HG03460 (cell line): Measurements from ENCODE around the gene GPR156.
"Not testable (repeated sequence)": the region's sequence is repeated elsewhere in the genome, so short reads cannot be mapped to it uniquely, and the experiment has no call there.

Experiments used
- ATAC-seq: cut with Tn5 transposase; IDR thresholded peaks from one replicate; pipeline ENCODE4 v1.9.1; 2021; ENCODE audit not compliant: unreplicated experiment

Gene GPR156

DNA sequence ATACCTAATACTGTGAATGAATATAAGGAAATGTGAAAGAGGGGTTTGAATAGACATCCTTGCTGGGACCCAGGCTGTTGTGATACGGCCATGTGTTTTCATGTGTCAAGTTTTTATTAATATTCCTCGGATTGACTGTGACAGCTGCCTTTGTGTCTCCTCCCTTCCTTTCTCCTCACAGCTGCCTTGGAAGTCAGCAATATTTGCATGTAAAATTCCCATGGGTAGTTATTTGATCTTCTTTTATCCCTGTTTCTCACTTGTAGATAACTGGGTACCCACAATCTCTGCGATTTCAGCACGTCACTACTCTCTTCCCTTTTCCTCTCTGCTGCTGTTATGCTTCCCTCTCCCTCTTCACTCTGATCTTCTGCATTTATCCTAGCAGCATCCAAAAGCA is 9.4 kb downstream of the GPR156 start:
- no peak for ATAC-seq

DNA sequence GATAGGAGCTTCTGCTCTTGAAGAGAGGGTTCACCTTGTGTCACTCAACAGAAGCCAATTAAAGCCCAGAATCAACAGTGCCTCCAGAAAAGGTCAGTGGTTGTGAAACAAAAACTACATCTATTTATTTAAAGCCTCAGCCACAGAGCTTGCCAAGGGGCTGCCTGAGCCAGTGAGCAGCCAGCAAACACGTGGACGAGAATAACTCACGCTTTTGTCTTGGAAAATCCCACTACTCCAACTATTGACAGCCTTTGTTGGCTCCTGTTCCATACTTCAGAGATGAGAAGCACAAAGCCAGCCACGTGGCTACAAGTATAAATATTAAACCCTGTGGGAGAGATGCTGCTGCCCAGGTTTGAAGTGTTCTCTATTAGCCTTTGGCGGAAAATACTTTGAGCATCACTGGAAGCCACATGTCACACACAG is 10.3 kb downstream of the GPR156 start:
- ATAC-seq, result no peak

- no peak for ATAC-seq
Observed at GRCh38 chr3:120272286-120272685, 12.7 kb downstream of the GPR156 start.

DNA sequence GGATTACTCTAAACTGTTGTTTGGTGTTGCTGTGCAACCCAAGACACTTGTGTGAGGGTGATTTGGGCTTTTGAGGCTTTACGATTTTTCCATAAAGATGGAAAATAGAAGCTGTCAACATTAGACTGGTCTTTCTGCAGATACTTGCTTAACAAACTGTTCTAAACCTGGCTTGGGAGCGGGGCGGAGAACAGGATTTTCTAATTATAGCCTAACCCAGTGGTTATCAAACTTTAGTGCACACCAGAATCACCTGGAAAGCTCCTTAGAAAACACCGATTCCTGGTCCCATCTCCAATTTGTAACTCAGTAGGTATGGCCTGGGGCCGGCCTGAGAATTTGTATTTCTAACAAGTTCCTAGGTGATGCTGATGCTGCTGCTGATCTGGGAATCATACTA is 19.0 kb downstream of the GPR156 start:
- no peak for ATAC-seq

- ATAC-seq, result no peak
Observed at GRCh38 chr3:120264963-120265362, 20.1 kb downstream of the GPR156 start.

GRCh38 chr3:120263792-120264191 is 21.2 kb downstream of the GPR156 start:
- ATAC-seq, result no peak

- ATAC-seq, result no peak
Observed at GRCh38 chr3:120258009-120258408, 27.0 kb downstream of the GPR156 start.

DNA sequence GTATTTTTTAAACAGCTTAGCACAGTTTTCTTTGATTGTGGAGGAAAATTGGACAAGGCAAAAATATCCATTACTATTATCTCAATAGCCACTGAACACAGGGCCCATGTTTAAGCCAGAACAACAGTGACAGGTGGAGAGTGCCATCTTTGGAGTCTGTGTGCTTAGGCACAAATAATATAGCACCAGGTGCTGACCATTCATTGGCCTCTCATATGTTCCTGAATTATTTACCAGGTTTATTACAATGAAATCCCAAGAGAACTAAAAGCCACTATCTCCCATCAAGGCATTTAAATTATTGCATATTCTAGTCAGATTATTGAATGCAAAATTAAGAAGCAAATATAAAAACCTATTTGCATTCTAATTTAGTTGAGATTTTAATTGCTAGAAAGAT is 39.6 kb downstream of the GPR156 start:
- no peak for ATAC-seq

DNA sequence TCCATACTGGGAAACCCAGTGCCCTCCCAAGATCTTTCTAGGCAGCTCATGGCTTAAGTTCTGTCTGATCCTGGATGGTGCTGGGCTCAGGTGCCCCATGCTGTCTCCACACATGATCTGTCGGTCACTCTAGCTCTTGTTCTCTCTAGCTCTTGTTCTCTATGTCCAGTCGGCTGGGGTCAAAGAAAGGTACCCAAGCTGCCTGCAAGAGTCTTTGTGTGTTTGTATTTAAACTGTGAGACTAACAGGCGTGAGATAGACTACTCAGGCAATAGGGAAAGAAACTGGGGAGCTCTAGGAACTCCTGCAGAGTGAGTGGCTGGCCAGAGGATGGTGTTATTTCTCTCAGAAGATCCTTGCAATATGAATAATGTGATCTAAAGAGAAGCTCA is 40.2 kb downstream of the GPR156 start:
- no peak for ATAC-seq

GRCh38 chr3:120239644-120240043 is 45.4 kb downstream of the GPR156 start:
- no peak for ATAC-seq

GRCh38 chr3:120227710-120228347 is 57.2 kb downstream of the GPR156 start:
- ATAC-seq, result no peak

DNA sequence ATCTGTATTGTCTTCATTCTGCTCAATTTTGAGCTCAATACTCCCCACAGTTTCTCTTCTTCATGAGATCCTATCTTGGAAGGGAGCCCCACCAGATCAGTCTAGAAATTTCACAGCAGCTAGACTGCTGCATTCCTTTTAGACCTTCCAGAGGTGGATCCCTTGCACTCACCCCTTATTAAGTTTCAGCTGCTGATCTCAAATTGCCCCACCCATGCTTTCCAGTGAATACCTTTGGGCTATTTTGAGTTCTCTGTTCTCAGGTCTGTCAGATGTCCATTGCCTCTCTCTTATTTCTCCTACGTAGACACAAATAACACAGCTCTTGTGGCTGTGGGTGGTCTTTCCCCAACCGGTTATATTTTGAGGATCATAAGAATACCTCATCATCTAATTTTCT is 60.8 kb downstream of the GPR156 start:
- no peak for ATAC-seq

GRCh38 chr3:120218981-120219380 is 66.0 kb downstream of the GPR156 start:
- no peak for ATAC-seq

DNA sequence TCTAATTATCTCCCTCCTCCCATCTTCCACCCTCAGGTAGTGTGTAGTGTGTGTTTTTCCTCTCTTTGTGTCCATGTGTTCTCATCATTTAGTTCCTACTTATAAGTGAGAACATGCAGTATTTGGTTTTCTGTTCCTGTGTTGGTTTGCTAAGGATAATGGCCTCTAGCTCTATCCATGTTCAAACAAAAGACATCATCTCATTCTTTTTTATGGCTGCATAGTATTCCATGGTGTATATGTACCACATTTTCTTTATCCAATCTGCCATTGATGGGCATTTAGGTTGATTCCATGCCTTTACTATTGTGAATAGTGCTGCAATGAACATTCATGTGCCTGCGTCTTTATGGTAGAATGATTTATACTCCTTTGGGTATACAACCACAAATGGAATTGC is 68.4 kb downstream of the GPR156 start:
- ATAC-seq, result not testable (repeated sequence)

- ATAC-seq, result no peak
Observed at GRCh38 chr3:120214176-120214575, 70.8 kb downstream of the GPR156 start.

DNA sequence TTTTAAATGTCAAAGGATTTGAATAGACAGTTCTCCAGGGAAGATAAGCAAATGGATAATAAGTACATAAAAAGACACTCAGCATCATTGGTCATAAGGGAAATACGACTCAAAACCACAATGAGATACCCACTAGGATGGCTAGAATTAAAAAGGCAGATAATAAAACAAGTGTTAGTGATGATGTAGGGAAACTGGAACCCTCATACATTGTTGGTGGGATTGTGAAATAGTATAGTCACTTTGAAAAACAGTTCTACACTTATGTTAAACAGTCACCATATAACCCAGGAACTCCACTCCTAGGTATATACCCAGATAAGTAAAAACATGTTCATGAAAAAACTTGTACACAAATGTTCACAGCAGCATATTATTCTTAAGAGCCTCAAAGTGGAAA is 72.5 kb downstream of the GPR156 start:
- ATAC-seq, result no peak

DNA sequence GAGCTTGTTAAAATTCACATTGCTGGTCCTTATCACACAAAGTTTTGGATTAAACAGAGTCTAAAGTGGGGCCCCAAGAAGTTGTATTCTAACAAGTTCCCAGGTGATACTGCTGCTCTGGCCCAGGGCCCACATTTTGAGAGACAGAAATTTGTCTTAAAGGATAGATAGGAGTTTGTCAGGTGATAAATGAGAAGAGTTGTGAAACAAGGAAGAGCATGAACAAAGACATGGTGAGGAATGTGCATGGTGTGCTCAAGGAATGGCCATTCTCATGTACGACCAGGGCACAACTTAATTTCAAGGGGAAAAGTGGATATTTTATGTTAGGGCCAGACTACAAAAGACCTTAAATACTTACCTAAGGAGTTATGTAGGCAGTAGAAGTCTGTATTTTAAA is 75.6 kb downstream of the GPR156 start:
- no peak for ATAC-seq

DNA sequence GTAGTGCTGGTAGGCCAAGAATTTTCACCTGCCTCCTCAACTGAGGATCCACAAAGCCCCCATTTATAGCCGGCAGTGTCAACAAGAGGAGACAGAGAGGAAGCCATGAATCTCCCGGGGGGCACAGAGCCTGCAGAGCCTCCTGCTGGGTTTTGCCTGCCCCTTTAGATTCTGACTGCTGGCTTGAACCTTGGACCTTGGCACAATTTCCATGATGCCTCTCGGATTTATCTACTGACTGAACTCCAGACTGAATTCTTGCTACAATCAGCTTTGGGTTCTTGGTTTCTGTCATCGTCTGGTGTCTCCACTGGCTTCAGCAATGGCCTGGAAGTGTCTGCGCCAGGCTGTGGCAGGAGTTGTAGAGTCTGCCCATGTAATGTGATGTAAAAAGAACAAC is 80.7 kb downstream of the GPR156 start:
- no peak for ATAC-seq

DNA sequence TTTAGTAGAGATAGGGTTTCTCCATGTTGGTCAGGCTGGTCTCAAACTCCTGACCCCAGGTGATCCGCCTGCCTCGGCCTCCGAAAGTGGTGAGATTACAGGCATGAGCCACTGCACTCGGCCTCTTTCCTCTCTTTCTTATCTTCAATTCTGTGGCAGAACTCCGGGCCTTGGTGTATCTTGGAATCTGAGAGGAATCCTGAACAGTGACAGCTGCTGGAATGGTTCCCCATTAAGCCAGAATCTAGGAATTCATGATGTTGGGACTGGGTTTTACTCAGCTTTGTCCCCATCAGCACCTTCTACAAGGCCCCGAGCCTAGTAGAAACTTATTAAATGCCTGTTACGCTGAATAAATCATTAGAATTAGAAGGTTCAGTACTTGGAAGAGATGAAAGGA is 81.4 kb downstream of the GPR156 start:
- no peak for ATAC-seq

DNA sequence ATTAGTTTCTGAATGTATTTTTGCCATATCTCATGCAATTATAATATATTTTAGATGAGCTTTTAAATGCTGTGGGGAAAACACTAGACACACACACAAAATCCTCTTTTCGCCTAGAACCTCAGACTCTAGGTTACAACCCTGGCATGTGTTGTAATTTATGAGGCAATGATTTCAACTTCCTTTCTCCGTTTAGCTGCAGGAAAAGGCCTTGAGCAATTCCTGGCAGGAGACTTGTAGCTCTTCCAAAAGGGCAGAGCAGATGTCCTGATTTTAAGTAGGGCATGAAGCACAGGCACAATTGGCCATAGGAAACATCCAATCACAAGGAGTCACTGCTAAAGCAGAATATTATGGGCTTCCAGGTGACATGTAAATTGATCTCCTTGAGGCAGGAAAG is 82.0 kb downstream of the GPR156 start:
- no peak for ATAC-seq

DNA sequence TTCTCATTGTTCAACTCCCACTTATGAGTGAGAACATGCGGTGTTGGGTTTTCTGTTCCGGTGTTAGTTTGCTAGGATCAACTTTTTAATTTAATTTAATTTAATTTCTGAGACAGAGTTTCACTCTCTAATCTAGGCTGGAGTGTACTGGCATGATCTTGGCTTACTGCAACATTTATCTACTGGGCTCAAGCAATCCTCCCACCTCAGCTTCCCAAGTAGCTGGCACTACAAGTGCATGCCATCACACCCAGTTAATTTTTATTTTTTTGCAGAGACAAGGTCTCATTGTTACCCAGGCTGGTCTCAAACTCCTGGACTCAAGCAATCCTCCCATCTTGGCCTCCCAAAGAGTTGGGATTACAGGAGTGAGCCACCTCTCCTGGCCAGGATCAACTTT is 82.7 kb downstream of the GPR156 start:
- ATAC-seq, result no peak

DNA sequence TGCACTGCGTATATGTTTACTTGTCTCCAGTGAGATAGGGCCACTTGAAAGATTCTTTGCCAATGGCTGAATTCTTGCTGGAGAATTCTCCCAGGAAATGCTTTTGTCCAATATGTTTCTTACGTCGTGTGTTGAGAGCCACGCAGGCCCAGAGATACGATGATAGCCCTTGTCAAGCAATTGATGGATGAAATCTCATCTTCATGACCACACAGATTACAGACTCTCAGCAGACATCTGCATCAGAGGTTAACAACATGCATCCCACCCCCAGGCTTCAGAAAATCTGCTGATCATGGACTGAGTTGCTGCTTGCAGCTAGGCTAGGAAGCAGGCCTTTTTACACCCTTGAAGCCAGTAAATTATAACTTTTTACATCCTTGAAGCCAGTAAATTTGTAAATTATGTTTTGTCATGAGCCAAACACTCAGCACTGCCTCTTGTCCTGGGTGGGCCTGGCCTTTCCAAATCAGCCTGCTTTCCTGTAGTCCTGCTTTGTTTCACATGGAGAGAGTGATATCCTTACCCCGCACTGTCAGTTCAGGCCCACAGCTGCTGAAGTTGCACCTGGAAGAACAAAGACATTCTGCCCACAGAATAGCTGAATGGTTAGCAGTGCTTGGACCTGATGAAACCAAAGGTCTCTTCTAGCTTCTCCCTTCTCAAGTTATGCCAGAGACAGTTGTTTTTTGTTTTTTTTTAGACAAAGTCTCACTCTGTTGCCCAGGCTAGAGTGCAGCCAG is 84.4 kb downstream of the GPR156 start:
- ATAC-seq, result no peak
